GM19035 (cell line): ENCODE measurements around the gene COX4I1.

Experiments used
- ATAC-seq: cut with Tn5 transposase; IDR thresholded peaks from one replicate; pipeline ENCODE4 v1.9.1; 2021; ENCODE audit not compliant: unreplicated experiment

The COX4I1 gene

DNA sequence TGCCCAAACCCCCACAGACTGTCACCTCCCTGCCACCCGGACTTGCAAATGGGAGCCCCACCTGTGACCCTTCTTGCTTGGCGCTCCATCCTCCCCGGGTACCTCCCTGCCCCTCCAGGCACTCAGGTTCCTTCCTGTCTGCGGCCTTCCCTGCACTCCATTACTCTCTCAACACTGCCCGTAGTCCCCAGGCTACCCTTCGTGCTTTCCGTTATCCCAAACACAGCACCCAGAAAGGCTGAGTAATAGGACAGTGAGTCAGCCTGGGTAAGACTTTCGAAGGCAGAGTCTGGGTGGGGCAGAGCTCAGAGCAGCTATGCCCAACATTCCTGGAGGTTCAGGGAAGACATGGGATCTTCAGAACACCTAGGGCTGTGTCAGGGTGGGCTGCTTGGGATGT lies 32.0 kb upstream of the COX4I1 start:
- ATAC-seq: no peak

- ATAC-seq: no peak
Observed at GRCh38 chr16:85768199-85768598, 31.3 kb upstream of the COX4I1 start.

DNA sequence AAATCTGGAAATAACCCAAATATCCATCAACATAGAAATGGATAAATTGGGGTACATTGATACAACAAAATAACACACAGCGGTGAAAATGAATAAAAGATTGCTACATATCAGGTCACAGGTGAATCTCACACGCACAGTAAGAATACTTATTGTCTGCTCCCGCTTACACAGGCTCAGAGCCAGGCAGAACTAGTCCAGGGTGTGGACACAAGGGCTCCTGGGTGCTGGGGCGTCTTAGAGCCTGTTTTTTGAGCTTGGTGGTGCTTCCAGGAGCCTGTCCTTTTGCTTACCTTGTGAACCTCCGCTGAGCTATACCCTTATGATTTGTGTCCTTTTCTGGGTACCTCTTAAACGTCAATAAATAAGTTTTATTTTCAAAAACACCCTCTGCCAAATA lies 28.8 kb upstream of the COX4I1 start:
- no peak for ATAC-seq

- no peak for ATAC-seq
Observed at GRCh38 chr16:85773044-85773443, 26.5 kb upstream of the COX4I1 start.

- ATAC-seq: no peak
Observed at GRCh38 chr16:85774136-85774535, 25.4 kb upstream of the COX4I1 start.

- no peak for ATAC-seq
Observed at GRCh38 chr16:85774811-85775210, 24.7 kb upstream of the COX4I1 start.

- ATAC-seq: no peak
Observed at GRCh38 chr16:85777583-85778310, 21.7 kb upstream of the COX4I1 start.

GRCh38 chr16:85778873-85779272 lies 20.6 kb upstream of the COX4I1 start:
- ATAC-seq: no peak

DNA sequence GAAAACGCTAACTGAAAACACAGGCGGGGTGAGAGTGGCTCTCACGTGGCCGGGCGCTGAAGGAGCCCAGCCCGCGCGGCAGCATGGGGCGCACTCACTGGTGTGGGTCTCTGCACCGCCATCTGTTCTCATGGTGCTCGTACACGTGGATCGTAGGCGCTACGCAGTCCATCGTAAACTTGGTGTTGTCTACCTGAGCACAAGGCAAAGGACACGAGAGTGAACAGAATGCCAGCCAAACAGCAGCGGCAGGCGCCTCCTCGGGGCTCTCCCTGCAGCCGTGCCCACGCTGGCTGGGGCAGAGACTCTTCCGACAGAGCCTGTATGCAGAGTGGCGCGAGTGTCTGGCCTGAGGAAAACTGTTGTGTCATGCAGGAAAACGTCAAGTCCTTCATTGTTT lies 19.2 kb upstream of the COX4I1 start:
- ATAC-seq: no peak

GRCh38 chr16:85781156-85781555 lies 18.3 kb upstream of the COX4I1 start:
- ATAC-seq: no peak

DNA sequence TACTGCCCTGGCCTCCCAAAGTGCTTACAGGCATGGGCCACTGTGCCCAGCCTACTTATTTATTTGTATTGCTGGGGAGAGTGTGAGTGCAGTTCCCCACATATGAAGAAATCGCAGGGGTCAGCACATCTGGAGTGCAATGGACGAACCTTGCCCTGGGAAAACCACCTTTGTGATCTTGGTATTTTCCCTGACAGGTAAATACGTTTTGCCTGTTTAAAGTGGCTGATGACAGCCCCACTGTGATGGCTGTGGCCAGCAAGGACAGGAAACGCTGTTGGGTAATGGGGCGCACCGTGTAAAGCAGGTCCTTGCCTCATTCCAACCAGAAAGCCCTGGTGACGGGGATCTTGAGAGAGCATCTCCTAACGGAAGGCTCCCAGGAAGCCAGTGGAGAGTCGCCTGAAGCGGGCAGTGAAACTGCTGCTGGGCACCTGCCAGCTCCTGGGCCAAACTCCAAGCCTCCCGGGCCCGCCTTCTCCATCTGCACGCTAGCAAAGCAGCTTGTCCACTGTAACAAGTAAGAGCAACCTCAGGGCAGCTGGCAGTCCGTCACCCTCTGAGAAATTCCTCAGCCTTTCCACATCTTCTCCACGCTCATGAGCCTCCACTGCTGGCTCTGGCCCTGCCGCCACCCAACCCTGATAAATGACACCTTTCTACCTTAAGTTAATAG lies 17.7 kb upstream of the COX4I1 start:
- no peak for ATAC-seq

GRCh38 chr16:85782451-85782850 lies 17.0 kb upstream of the COX4I1 start:
- ATAC-seq: no peak

DNA sequence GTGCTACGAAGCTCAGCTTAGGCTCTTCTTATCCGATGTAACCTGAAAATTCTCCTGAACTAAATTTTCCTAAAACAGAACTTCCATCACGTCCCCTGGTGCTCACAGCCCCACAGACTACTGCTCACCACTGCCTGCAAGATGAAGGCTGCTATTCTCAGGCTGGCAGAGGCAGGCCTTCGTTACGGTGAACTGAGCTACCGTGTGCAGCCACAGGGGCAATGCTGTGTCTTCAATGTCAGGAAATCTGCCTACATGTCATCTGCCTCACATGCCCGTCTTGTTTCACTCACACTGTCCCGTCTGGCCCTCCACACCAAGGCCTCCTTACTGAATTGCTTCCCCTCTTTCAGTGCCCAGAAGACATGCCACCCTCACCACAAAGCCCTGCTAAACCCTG lies 16.1 kb upstream of the COX4I1 start:
- ATAC-seq: no peak

GRCh38 chr16:85784813-85785212 lies 14.7 kb upstream of the COX4I1 start:
- no peak for ATAC-seq

- ATAC-seq: no peak
Observed at GRCh38 chr16:85785927-85786326, 13.6 kb upstream of the COX4I1 start.

DNA sequence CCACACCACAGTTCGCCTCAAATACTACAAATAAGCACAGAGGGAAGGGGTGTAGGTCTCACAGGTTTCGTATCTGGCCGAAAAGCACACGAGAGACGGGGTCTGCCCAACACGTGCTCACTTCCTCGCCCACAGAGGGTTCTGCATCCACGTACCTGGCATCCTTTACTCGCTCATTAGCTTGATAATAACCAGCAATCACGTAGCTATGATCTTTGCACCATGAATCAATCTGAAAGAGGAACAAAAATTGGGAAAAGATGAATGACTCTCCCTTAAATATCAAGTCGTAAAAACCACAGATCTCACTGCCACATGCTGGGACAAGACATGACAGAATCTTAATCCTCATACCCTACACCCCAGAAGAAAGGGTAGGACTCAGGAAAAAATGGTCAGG lies 10.7 kb upstream of the COX4I1 start:
- no peak for ATAC-seq

- ATAC-seq: no peak
Observed at GRCh38 chr16:85789773-85790172, 9.7 kb upstream of the COX4I1 start.

GRCh38 chr16:85793662-85794298 lies 5.7 kb upstream of the COX4I1 start:
- no peak for ATAC-seq

- ATAC-seq: no peak
Observed at GRCh38 chr16:85794696-85795095, 4.8 kb upstream of the COX4I1 start.

DNA sequence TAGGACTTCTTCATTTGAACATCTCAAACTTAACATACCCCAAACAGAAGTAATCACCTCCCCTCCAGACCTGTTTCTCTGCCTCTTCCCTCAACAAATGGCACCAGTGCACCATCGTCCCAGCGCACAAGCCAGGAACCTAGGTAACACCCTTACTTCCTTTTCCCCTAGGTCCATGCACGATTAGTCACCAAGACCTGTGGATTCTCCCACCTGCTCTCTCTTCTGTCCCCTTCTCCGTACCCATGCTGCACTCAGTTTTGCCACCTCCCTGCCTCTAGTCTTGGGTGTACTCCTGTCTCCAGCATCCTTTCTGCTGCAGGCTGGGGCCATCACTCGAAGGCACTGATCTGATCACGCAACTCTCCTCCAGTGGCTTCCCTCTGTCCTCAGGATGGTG lies 3.3 kb upstream of the COX4I1 start:
- ATAC-seq: no peak

- no peak for ATAC-seq
Observed at GRCh38 chr16:85796599-85796998, 2.9 kb upstream of the COX4I1 start.

GRCh38 chr16:85798283-85798776 lies 1.2 kb upstream of the COX4I1 start:
- ATAC-seq: no peak
